Fibroblast of skin of right biceps (primary cell): ENCODE results near the gene CYB561A3.

Experiments
- DNase-seq: peaks from one replicate; pipeline ENCODE4 v3.0.0-alpha.2; 2013

CYB561A3 gene

GRCh38 chr11:61369372-61370348, 8.0 kb upstream of the CYB561A3 start:
- no peak for DNase-seq

- DNase-seq = no peak
These were observed 7.0 kb upstream of the CYB561A3 start for GRCh38 chr11:61368646-61369045.

- no peak for DNase-seq
These were observed 5.7 kb upstream of the CYB561A3 start for GRCh38 chr11:61367406-61367805.

- no peak for DNase-seq
These were observed 2.5 kb upstream of the CYB561A3 start for GRCh38 chr11:61364012-61364675.

GRCh38 chr11:61362542-61362875, 827 bp upstream of the CYB561A3 start:
- peak; percentile 45 for DNase-seq

GRCh38 chr11:61361237-61361740, 393 bp downstream of the CYB561A3 start:
- no peak for DNase-seq

GRCh38 chr11:61359516-61359915, 2.2 kb downstream of the CYB561A3 start:
- no peak for DNase-seq

GRCh38 chr11:61358566-61358965, 3.1 kb downstream of the CYB561A3 start:
- no peak for DNase-seq

GRCh38 chr11:61357894-61358239, 3.8 kb downstream of the CYB561A3 start:
- no peak for DNase-seq

GRCh38 chr11:61357233-61357893, 4.3 kb downstream of the CYB561A3 start:
- DNase-seq = no peak

GRCh38 chr11:61356706-61357105, 5.0 kb downstream of the CYB561A3 start:
- DNase-seq = no peak

GRCh38 chr11:61354208-61354607, 7.5 kb downstream of the CYB561A3 start:
- DNase-seq = no peak

GRCh38 chr11:61353131-61354067, 8.3 kb downstream of the CYB561A3 start:
- DNase-seq = no peak

- DNase-seq = no peak
These were observed 9.6 kb downstream of the CYB561A3 start for GRCh38 chr11:61352038-61352437.

- DNase-seq = no peak
These were observed 10.9 kb downstream of the CYB561A3 start for GRCh38 chr11:61350803-61351202.

GRCh38 chr11:61350336-61350735, 11.3 kb downstream of the CYB561A3 start:
- no peak for DNase-seq

GRCh38 chr11:61349916-61350315, 11.8 kb downstream of the CYB561A3 start:
- DNase-seq = no peak

GRCh38 chr11:61349189-61349751, 12.4 kb downstream of the CYB561A3 start:
- DNase-seq = no peak

- no peak for DNase-seq
These were observed 13.7 kb downstream of the CYB561A3 start for GRCh38 chr11:61347916-61348461.

GRCh38 chr11:61345954-61346843, 15.5 kb downstream of the CYB561A3 start:
- no peak for DNase-seq

GRCh38 chr11:61345170-61345610, 16.5 kb downstream of the CYB561A3 start:
- DNase-seq = no peak
